Measurements from ENCODE around the gene MASTL. TPM values are rescaled to one million over a fixed set of nuclear protein-coding genes. Genes with fewer than 3 reads are reported as not detected.
A peak's percentile ranks its signal among the peaks of the same experiment; 100 is the strongest.

The MASTL gene
- total RNA-seq, 1 experiment from 2014 or later = 13.8 TPM

DNA sequence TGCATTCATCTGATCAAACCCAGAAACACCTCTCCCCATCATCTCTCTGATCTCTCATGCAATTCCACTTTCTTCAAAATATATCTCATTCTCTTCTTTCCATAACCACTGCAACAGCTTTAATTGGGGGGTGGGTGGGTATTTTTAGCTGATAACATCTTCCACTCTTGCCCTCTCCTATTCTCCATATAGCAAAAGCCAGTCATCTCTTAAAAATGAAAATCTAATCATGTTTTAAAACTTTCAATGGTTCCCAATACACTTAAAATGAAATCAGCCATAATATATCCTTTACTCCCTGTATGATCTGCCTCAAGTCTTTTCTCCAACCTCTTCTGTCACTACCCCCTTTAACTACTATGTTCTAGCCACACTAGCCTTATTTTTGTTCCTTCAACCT lies 2.5 kb upstream of the MASTL start:
- no TSS peak for BruUV-seq (replicated peaks)
- H3K36me3 ChIP-seq (ENCODE audit: control insufficient read depth in 1 of 2, insufficient read depth in 2 of 2, low read length in 2 of 2) = peaks cover 7 to 13% of the 10 kb centered on the region in 2 experiments; a peak in 3 of 4 replicates
- no peak for TF ChIP-seq EGR1 (IDR thresholded peaks at IDR 0.05; ENCODE audit: low read depth)
- no peak for TF ChIP-seq EZH2 (IDR thresholded peaks at IDR 0.05)
- TF ChIP-seq, protein P1, sequence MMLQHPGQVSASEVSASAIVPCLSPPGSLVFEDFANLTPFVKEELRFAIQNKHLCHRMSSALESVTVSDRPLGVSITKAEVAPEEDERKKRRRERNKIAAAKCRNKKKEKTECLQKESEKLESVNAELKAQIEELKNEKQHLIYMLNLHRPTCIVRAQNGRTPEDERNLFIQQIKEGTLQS (IDR thresholded peaks at IDR 0.05) = no peak
- TF ChIP-seq FOSL1 (IDR thresholded peaks at IDR 0.05; ENCODE audit: low read depth) = no peak
- no peak for TF ChIP-seq SRF (IDR thresholded peaks at IDR 0.05; ENCODE audit: low read depth)
- TF ChIP-seq, protein P2, sequence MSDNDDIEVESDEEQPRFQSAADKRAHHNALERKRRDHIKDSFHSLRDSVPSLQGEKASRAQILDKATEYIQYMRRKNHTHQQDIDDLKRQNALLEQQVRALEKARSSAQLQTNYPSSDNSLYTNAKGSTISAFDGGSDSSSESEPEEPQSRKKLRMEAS (IDR thresholded peaks at IDR 0.05) = no peak
- TF ChIP-seq SIN3A (IDR thresholded peaks at IDR 0.05; ENCODE audit: low read depth) = no peak
- TF ChIP-seq CBX3 (IDR thresholded peaks at IDR 0.05; ENCODE audit: low read depth) = no peak
- TF ChIP-seq CEBPB (IDR thresholded peaks at IDR 0.05; ENCODE audit: low read depth) = no peak
- TF ChIP-seq, protein P3, sequence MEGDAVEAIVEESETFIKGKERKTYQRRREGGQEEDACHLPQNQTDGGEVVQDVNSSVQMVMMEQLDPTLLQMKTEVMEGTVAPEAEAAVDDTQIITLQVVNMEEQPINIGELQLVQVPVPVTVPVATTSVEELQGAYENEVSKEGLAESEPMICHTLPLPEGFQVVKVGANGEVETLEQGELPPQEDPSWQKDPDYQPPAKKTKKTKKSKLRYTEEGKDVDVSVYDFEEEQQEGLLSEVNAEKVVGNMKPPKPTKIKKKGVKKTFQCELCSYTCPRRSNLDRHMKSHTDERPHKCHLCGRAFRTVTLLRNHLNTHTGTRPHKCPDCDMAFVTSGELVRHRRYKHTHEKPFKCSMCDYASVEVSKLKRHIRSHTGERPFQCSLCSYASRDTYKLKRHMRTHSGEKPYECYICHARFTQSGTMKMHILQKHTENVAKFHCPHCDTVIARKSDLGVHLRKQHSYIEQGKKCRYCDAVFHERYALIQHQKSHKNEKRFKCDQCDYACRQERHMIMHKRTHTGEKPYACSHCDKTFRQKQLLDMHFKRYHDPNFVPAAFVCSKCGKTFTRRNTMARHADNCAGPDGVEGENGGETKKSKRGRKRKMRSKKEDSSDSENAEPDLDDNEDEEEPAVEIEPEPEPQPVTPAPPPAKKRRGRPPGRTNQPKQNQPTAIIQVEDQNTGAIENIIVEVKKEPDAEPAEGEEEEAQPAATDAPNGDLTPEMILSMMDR (IDR thresholded peaks at IDR 0.05 in 2 of 3, conservative IDR thresholded peaks at IDR 0.05 in 1 of 3; ENCODE audit: borderline replicate concordance in 1 of 3, insufficient read depth in 1 of 3, low read depth in 2 of 3, low read length in 2 of 3) = no peak
- no peak for TF ChIP-seq ZFX (IDR thresholded peaks at IDR 0.05)
- TF ChIP-seq, protein P4, sequence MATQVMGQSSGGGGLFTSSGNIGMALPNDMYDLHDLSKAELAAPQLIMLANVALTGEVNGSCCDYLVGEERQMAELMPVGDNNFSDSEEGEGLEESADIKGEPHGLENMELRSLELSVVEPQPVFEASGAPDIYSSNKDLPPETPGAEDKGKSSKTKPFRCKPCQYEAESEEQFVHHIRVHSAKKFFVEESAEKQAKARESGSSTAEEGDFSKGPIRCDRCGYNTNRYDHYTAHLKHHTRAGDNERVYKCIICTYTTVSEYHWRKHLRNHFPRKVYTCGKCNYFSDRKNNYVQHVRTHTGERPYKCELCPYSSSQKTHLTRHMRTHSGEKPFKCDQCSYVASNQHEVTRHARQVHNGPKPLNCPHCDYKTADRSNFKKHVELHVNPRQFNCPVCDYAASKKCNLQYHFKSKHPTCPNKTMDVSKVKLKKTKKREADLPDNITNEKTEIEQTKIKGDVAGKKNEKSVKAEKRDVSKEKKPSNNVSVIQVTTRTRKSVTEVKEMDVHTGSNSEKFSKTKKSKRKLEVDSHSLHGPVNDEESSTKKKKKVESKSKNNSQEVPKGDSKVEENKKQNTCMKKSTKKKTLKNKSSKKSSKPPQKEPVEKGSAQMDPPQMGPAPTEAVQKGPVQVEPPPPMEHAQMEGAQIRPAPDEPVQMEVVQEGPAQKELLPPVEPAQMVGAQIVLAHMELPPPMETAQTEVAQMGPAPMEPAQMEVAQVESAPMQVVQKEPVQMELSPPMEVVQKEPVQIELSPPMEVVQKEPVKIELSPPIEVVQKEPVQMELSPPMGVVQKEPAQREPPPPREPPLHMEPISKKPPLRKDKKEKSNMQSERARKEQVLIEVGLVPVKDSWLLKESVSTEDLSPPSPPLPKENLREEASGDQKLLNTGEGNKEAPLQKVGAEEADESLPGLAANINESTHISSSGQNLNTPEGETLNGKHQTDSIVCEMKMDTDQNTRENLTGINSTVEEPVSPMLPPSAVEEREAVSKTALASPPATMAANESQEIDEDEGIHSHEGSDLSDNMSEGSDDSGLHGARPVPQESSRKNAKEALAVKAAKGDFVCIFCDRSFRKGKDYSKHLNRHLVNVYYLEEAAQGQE (IDR thresholded peaks at IDR 0.05; ENCODE audit: low read depth) = no peak
- TF ChIP-seq ELF1 (IDR thresholded peaks at IDR 0.05; ENCODE audit: borderline replicate concordance, low read depth) = no peak
- H4K20me1 ChIP-seq (ENCODE audit: insufficient read depth) = peaks cover 20% of the 10 kb centered on the region; the same call in 1 of the 2 replicates
- RAD21 ChIA-PET (ENCODE audit: low non-redundant PET in 1 of 2, low total read pairs in 2 of 2, uncharacterized antibody in 2 of 2, unreplicated experiment in 2 of 2) = no interaction called here
- peak overlapping the region; percentile 85 for H3K9ac ChIP-seq (ENCODE audit: low read length)
- H3K9me2 ChIP-seq (ENCODE audit: insufficient read depth) = no peaks in the 10 kb centered on the region
- no peak overlapping the region for H2AFZ ChIP-seq (ENCODE audit: low read depth, low read length, poor library complexity, severe bottlenecking)
- H3K4me2 ChIP-seq (ENCODE audit: low read length) = peak overlapping the region; percentile 98
- no peaks in the 10 kb centered on the region for H3K27me3 ChIP-seq (ENCODE audit: insufficient read depth, low read length)
- POLR2A ChIA-PET = no interaction called here
- peaks cover 91% of the 10 kb centered on the region for H3K79me2 ChIP-seq (ENCODE audit: insufficient read depth, low read length)
- intact Hi-C loops (cut with micrococcal nuclease) = no loop called here
- DNase-seq (ENCODE audit: low read depth, low spot score) (no peak), ATAC-seq (no peak)
- H3K4me3 ChIP-seq (replicated peaks in 1 of 2; ENCODE audit: low read depth in 1 of 2, low read length in 2 of 2) = peak overlapping the region; percentile 95 to 100
- no peak overlapping the region for H3K27ac ChIP-seq (ENCODE audit: low read depth, low read length)
- CTCF ChIA-PET = no interaction called here
- peaks cover 10 to 21% of the 10 kb centered on the region in 2 experiments; a peak in 3 of 4 replicates for H3K4me1 ChIP-seq (ENCODE audit: control insufficient read depth in 1 of 2, insufficient read depth in 2 of 2, low read length in 2 of 2)
- H3K9me3 ChIP-seq (ENCODE audit: control insufficient read depth in 1 of 2, insufficient read depth in 1 of 2, low read depth in 1 of 2, low read length in 2 of 2) = no peaks in the 10 kb centered on the region

Measured in HCT116 (cell line).